ENCODE results near the gene NLRP8. TPM values are rescaled to one million over a fixed set of nuclear protein-coding genes. Genes with fewer than 3 reads are reported as not detected.
"Not testable (repeated sequence)": the region's sequence is repeated elsewhere in the genome, so short reads cannot be mapped to it uniquely, and the experiment has no call there.

The NLRP8 gene
- total RNA-seq, 1 experiment from 2014 or later, result not detected

GRCh38 chr19:55940306-55940705, 7.3 kb upstream of the NLRP8 start:
- H3K4me3 ChIP-seq (ENCODE audit: low read depth, low read length, poor library complexity, severe bottlenecking), result no peak overlapping the region

GRCh38 chr19:55950566-55950965, 2.9 kb downstream of the NLRP8 start:
- POLR2A ChIA-PET (ENCODE audit: low non-redundant PET); H3K27ac ChIP-seq (ENCODE audit: low read depth, low read length, poor library complexity, severe bottlenecking); H3K36me3 ChIP-seq (ENCODE audit: insufficient read depth, low read length, poor library complexity, severe bottlenecking); intact Hi-C loops (cut with micrococcal nuclease; ENCODE audit: unreplicated experiment); H3K4me3 ChIP-seq (ENCODE audit: low read depth, low read length, poor library complexity, severe bottlenecking); CTCF ChIA-PET; DNase-seq (ENCODE audit: low spot score); H3K4me1 ChIP-seq (ENCODE audit: insufficient read depth, low read length, poor library complexity, severe bottlenecking); BruUV-seq (replicated peaks); H3K27me3 ChIP-seq (replicated peaks; ENCODE audit: insufficient read depth, low read depth, low read length, poor library complexity); H3K9me3 ChIP-seq (ENCODE audit: low read depth, low read length, poor library complexity, severe bottlenecking): not testable (repeated sequence)

More at GRCh38 chr19:55940306-55940705, 7.3 kb upstream of the NLRP8 start:
- no peaks in the 10 kb centered on the region for H3K4me1 ChIP-seq (ENCODE audit: insufficient read depth, low read length, poor library complexity, severe bottlenecking)
- H3K27ac ChIP-seq (ENCODE audit: low read depth, low read length, poor library complexity, severe bottlenecking), result no peak overlapping the region
- no peak for TF ChIP-seq CTCF (conservative IDR thresholded peaks at IDR 0.05; ENCODE audit: low read depth, low read length)
- no peak for TF ChIP-seq EZH2 (IDR thresholded peaks at IDR 0.05; ENCODE audit: borderline replicate concordance, low read depth, low read length, poor library complexity, severe bottlenecking)
- POLR2A ChIA-PET (ENCODE audit: low non-redundant PET), result no interaction called here
- no peaks in the 10 kb centered on the region for H3K36me3 ChIP-seq (ENCODE audit: insufficient read depth, low read length, poor library complexity, severe bottlenecking)
- H3K27me3 ChIP-seq (replicated peaks; ENCODE audit: insufficient read depth, low read depth, low read length, poor library complexity), result peaks cover 4% of the 10 kb centered on the region
- DNase-seq (ENCODE audit: low spot score), result no peak
- intact Hi-C loops (cut with micrococcal nuclease; ENCODE audit: unreplicated experiment), result no loop called here
- no peaks in the 10 kb centered on the region for H3K9me3 ChIP-seq (ENCODE audit: low read depth, low read length, poor library complexity, severe bottlenecking)
- BruUV-seq (replicated peaks), result no TSS peak
- CTCF ChIA-PET, result no interaction called here

GRCh38 chr19:55956431-55956830, 8.8 kb downstream of the NLRP8 start:
- TF ChIP-seq CTCF (conservative IDR thresholded peaks at IDR 0.05; ENCODE audit: low read depth, low read length) (no peak), EZH2 (IDR thresholded peaks at IDR 0.05; ENCODE audit: borderline replicate concordance, low read depth, low read length, poor library complexity, severe bottlenecking) (no peak)
- no peak overlapping the region for H3K4me3 ChIP-seq (ENCODE audit: low read depth, low read length, poor library complexity, severe bottlenecking)
- DNase-seq (ENCODE audit: low spot score), result no peak
- POLR2A ChIA-PET (ENCODE audit: low non-redundant PET), result no interaction called here
- H3K27ac ChIP-seq (ENCODE audit: low read depth, low read length, poor library complexity, severe bottlenecking), result no peak overlapping the region
- H3K9me3 ChIP-seq (ENCODE audit: low read depth, low read length, poor library complexity, severe bottlenecking), result no peaks in the 10 kb centered on the region
- CTCF ChIA-PET, result no interaction called here
- intact Hi-C loops (cut with micrococcal nuclease; ENCODE audit: unreplicated experiment), result no loop called here
- H3K27me3 ChIP-seq (replicated peaks; ENCODE audit: insufficient read depth, low read depth, low read length, poor library complexity), result no peaks in the 10 kb centered on the region
- BruUV-seq (replicated peaks), result no TSS peak
- H3K36me3 ChIP-seq (ENCODE audit: insufficient read depth, low read length, poor library complexity, severe bottlenecking), result no peaks in the 10 kb centered on the region
- no peaks in the 10 kb centered on the region for H3K4me1 ChIP-seq (ENCODE audit: insufficient read depth, low read length, poor library complexity, severe bottlenecking)

- Histone ChIP-seq H3K4me1 (ENCODE audit: insufficient read depth, low read length, poor library complexity, severe bottlenecking) (no peaks in the 10 kb centered on the region), H3K27me3 (replicated peaks; ENCODE audit: insufficient read depth, low read depth, low read length, poor library complexity) (no peaks in the 10 kb centered on the region), H3K9me3 (ENCODE audit: low read depth, low read length, poor library complexity, severe bottlenecking) (no peaks in the 10 kb centered on the region), H3K27ac (ENCODE audit: low read depth, low read length, poor library complexity, severe bottlenecking) (no peak overlapping the region), H3K4me3 (ENCODE audit: low read depth, low read length, poor library complexity, severe bottlenecking) (no peak overlapping the region), H3K36me3 (ENCODE audit: insufficient read depth, low read length, poor library complexity, severe bottlenecking) (no peaks in the 10 kb centered on the region)
- intact Hi-C loops (cut with micrococcal nuclease; ENCODE audit: unreplicated experiment), result no loop called here
- TF ChIP-seq CTCF (conservative IDR thresholded peaks at IDR 0.05; ENCODE audit: low read depth, low read length) (no peak), EZH2 (IDR thresholded peaks at IDR 0.05; ENCODE audit: borderline replicate concordance, low read depth, low read length, poor library complexity, severe bottlenecking) (no peak)
- BruUV-seq (replicated peaks), result no TSS peak
- CTCF ChIA-PET, result no interaction called here
- DNase-seq (ENCODE audit: low spot score), result no peak
- POLR2A ChIA-PET (ENCODE audit: low non-redundant PET), result no interaction called here
These were observed 10.7 kb downstream of the NLRP8 start for GRCh38 chr19:55958356-55958755.
